ENCODE measurements around the gene RRAGC.

Gene RRAGC

DNA sequence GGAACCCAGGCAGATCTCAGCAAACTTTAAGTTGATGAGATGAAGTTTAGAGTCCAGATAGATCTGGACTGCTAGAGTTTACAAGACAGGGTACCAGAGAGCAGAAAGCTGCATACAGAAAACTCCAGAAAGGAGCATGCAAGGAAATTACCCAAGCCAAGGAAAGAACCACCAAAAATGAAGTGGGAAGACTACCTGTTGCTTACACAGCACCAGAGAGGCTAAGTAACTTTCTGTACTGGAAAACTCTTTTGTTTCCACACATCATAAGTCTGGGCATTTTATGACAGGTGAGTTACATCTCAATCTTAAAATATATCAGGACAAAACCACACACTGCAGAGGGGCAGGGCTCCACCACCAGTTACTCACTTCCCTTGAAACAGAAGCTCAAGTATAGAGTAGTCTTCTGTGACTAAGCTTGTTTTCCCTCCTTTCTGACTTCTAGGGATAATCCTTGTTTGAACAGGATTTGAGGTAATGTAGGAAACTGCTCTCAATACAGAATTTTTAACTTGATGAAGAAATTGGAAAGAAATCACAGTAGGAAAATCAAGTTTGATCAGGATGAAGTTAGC lies 39.2 kb upstream of the RRAGC start:
- H3K36me3 ChIP-seq (ENCODE audit: control insufficient read depth, insufficient read depth, low read length): no peaks in the 10 kb centered on the region
- H3K79me2 ChIP-seq: no peaks in the 10 kb centered on the region
- H3K9me3 ChIP-seq (ENCODE audit: control insufficient read depth, low read length): no peaks in the 10 kb centered on the region
- no peaks in the 10 kb centered on the region for H3K27me3 ChIP-seq (ENCODE audit: control insufficient read depth, insufficient read depth, low read length)
- no peak overlapping the region for H3K4me2 ChIP-seq (ENCODE audit: low read length)
- no peaks in the 10 kb centered on the region for H3K4me1 ChIP-seq
- H3K9ac ChIP-seq: no peak overlapping the region
- no peak overlapping the region for H3K27ac ChIP-seq
- H3K4me3 ChIP-seq (ENCODE audit: low read depth, low read length): no peak overlapping the region
- H2AFZ ChIP-seq: no peak overlapping the region
- TF ChIP-seq, protein P1, sequence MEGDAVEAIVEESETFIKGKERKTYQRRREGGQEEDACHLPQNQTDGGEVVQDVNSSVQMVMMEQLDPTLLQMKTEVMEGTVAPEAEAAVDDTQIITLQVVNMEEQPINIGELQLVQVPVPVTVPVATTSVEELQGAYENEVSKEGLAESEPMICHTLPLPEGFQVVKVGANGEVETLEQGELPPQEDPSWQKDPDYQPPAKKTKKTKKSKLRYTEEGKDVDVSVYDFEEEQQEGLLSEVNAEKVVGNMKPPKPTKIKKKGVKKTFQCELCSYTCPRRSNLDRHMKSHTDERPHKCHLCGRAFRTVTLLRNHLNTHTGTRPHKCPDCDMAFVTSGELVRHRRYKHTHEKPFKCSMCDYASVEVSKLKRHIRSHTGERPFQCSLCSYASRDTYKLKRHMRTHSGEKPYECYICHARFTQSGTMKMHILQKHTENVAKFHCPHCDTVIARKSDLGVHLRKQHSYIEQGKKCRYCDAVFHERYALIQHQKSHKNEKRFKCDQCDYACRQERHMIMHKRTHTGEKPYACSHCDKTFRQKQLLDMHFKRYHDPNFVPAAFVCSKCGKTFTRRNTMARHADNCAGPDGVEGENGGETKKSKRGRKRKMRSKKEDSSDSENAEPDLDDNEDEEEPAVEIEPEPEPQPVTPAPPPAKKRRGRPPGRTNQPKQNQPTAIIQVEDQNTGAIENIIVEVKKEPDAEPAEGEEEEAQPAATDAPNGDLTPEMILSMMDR (IDR thresholded peaks at IDR 0.05): no peak

DNA sequence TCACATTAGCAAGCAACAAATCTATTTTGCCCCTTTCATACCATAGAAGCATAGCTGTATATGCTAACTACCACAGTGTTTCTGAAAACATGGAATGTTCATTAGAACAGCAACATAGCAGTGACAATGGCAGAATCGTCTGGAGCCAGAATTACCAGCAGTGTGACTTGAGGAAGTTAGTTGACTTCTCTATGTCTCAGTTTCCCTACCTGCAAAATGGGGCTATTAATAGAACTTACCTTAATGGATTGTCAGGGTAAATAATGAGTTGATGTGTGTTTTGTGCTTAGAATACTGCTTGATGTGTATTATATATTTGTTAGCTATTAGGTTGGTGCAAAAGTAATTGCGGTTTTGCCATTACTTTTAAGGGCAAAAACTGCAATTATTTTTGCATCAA lies 36.6 kb upstream of the RRAGC start:
- Histone ChIP-seq H3K9ac (no peak overlapping the region), H3K4me1 (no peaks in the 10 kb centered on the region), H3K79me2 (no peaks in the 10 kb centered on the region), H3K36me3 (ENCODE audit: control insufficient read depth, insufficient read depth, low read length) (no peaks in the 10 kb centered on the region), H3K4me2 (ENCODE audit: low read length) (no peak overlapping the region), H2AFZ (no peak overlapping the region), H3K9me3 (ENCODE audit: control insufficient read depth, low read length) (no peaks in the 10 kb centered on the region), H3K27ac (no peak overlapping the region), H3K4me3 (ENCODE audit: low read depth, low read length) (no peak overlapping the region), H3K27me3 (ENCODE audit: control insufficient read depth, insufficient read depth, low read length) (no peaks in the 10 kb centered on the region)
- TF ChIP-seq, protein P1 (IDR thresholded peaks at IDR 0.05): no peak

DNA sequence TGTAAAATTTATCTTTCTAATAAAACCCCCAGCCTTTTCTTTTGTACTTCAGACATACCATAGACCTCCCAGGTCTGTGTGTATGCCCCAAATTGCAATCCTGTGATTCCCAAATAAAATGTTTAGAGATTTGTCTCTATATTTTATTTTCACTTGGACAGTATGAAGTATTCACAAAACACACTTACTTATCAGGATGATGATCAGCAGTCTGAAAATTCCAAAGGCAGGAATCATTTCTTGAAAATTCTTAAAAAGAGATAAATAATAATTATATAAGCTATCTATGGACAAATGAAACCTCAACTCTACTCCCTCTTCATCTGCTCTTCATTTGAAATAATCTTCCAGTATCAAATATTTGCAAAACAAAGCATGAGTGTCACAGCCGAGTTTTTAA lies 33.4 kb upstream of the RRAGC start:
- Histone ChIP-seq H3K4me3 (ENCODE audit: low read depth, low read length) (no peak overlapping the region), H3K9ac (no peak overlapping the region), H3K36me3 (ENCODE audit: control insufficient read depth, insufficient read depth, low read length) (no peaks in the 10 kb centered on the region), H3K9me3 (ENCODE audit: control insufficient read depth, low read length) (no peaks in the 10 kb centered on the region), H3K27ac (no peak overlapping the region), H3K4me1 (no peaks in the 10 kb centered on the region), H3K79me2 (no peaks in the 10 kb centered on the region), H3K27me3 (ENCODE audit: control insufficient read depth, insufficient read depth, low read length) (no peaks in the 10 kb centered on the region), H3K4me2 (ENCODE audit: low read length) (no peak overlapping the region), H2AFZ (no peak overlapping the region)
- TF ChIP-seq, protein P1 (IDR thresholded peaks at IDR 0.05): no peak

DNA sequence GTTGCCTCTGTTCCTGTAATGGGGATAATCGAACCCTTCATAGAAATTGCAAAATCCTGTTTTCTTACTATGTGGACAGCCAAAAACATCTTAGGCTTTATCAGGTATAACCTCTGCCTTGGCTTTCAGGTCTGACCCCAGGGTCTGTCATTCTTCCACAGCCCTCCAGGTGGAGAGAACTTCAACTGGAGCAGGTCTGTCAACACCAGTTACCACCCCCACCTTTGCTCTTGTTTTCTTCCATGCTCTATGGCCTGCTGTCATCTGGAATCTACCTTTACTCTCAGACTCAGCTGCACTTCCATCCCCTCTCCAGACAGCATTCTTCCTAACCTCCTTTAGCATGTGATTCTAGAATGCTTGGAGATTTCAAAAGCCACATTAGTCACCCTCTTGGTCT lies 32.2 kb upstream of the RRAGC start:
- H3K27ac ChIP-seq: no peak overlapping the region
- H3K4me2 ChIP-seq (ENCODE audit: low read length): no peak overlapping the region
- TF ChIP-seq, protein P1 (IDR thresholded peaks at IDR 0.05): no peak

DNA sequence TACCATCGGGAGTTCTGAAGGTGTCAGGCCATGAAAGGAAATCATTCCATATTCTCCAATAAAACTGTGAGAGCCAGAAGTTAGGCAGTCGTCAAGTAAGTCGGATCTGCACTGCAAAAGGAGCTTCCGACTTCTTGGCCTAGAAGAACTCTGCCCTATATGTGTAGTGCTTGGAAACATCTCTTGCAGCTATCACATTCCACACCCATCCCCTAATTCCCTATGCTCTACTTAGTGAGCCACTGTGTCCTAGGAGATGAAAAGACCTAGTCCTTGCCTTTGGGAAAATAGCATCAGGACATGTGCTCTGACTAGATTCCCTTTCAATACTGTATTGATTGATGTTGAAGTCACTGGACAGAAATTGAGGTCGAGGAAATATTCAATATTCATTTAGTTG lies 30.0 kb upstream of the RRAGC start:
- H3K9me3 ChIP-seq (ENCODE audit: control insufficient read depth, low read length): no peaks in the 10 kb centered on the region
- no peaks in the 10 kb centered on the region for H3K27me3 ChIP-seq (ENCODE audit: control insufficient read depth, insufficient read depth, low read length)
- H3K36me3 ChIP-seq (ENCODE audit: control insufficient read depth, insufficient read depth, low read length): no peaks in the 10 kb centered on the region
- no peak overlapping the region for H2AFZ ChIP-seq
- no peak overlapping the region for H3K9ac ChIP-seq
- H3K4me3 ChIP-seq (ENCODE audit: low read depth, low read length): no peak overlapping the region
- TF ChIP-seq, protein P1 (IDR thresholded peaks at IDR 0.05): no peak
- no peaks in the 10 kb centered on the region for H3K79me2 ChIP-seq
- H3K4me2 ChIP-seq (ENCODE audit: low read length): no peak overlapping the region
- H3K27ac ChIP-seq: no peak overlapping the region
- H3K4me1 ChIP-seq: no peaks in the 10 kb centered on the region

More for the DNA sequence above, 32.2 kb upstream of the RRAGC start:
- Histone ChIP-seq H3K4me1 (no peaks in the 10 kb centered on the region), H3K9ac (no peak overlapping the region), H3K36me3 (ENCODE audit: control insufficient read depth, insufficient read depth, low read length) (no peaks in the 10 kb centered on the region), H3K27me3 (ENCODE audit: control insufficient read depth, insufficient read depth, low read length) (no peaks in the 10 kb centered on the region), H3K79me2 (no peaks in the 10 kb centered on the region), H3K4me3 (ENCODE audit: low read depth, low read length) (no peak overlapping the region), H3K9me3 (ENCODE audit: control insufficient read depth, low read length) (no peaks in the 10 kb centered on the region), H2AFZ (no peak overlapping the region)

Data from parathyroid adenoma (tissue), 2 donors.